HepG2 (cell line): Measurements from ENCODE around the gene CTNNA3. TPM values are rescaled to one million over a fixed set of nuclear protein-coding genes. Genes with fewer than 3 reads are reported as not detected.

Source experiments
- ATAC-seq: fragments of 200-7000 bp; cut with Tn5 transposase; 3 replicates; pipeline ENCODE4 v1.9.1; 2020; ENCODE audit warnings: mild to moderate bottlenecking, moderate library complexity
- BruUV-seq: library from RNA; stranded (reverse); fragments of 400-500 nt; replicated peaks from 2 replicates; lab custom pipeline; 2021; lab: Mats Ljungman, UMichigan
- CTCF ChIA-PET: fragments of 300-600 bp; formaldehyde crosslinking; extraction: SDS; loops from one replicate; lab custom pipeline; 2021; ENCODE audit warnings: low total read pairs, inconsistent platforms, low intra/inter-chr PET ratio; lab: Yijun Ruan, JAX
- POLR2A ChIA-PET: fragments of 350-600 bp; sonication (Branson Sonifier 250); formaldehyde crosslinking; loops from one replicate; lab custom pipeline; 2020; ENCODE audit warnings: antibody characterized with exemption, inconsistent platforms; lab: Yijun Ruan, JAX
- DNase-seq: peaks from one replicate; pipeline ENCODE4 v3.0.0-alpha.2; 2015; ENCODE audit warnings: low spot score
- FAIRE-seq: peaks from 3 replicates; lab custom pipeline; 2011; peaks lifted over from hg19 to GRCh38; lab: Jason Lieb, UNC
- H2AFZ ChIP-seq: one replicate; pipeline ENCODE4 v1.6.1; 2011; ENCODE audit warnings: low read length, inconsistent platforms
- H3K27ac ChIP-seq: fragments of 300-600 bp; 3 replicates; pipeline ENCODE4 v1.8.0; 2011; ENCODE audit warnings: mixed run types, mild to moderate bottlenecking, mixed read lengths, low read length, inconsistent platforms; ENCODE audit not compliant: insufficient read depth; ENCODE audit errors: extremely low read length
- H3K27me3 ChIP-seq, 2 experiments: fragments of 200-600 bp in 1 of 2; 2 replicates in 1 of 2; 3 replicates in 1 of 2; pipeline versions ENCODE4 v1.6.0 to v1.8.0; 2011; ENCODE audit warnings: low read length in 2 of 2, mild to moderate bottlenecking in 2 of 2, moderate library complexity in 2 of 2, inconsistent platforms in 1 of 2; ENCODE audit not compliant: insufficient read depth in 2 of 2, control insufficient read depth in 1 of 2
- H3K36me3 ChIP-seq, 2 experiments: fragments of 200-600 bp in 1 of 2; replicated peaks in 1 of 2; 2 replicates in 1 of 2; 3 replicates in 1 of 2; pipeline versions ENCODE4 v1.5.1 to v1.8.0; 2011; ENCODE audit warnings: low read length in 2 of 2, inconsistent platforms in 1 of 2; ENCODE audit not compliant: insufficient read depth in 2 of 2, control insufficient read depth in 1 of 2
- H3K4me1 ChIP-seq: 2 replicates; pipeline ENCODE4 v1.5.1; 2012; ENCODE audit warnings: low read length, inconsistent platforms; ENCODE audit not compliant: insufficient read depth
- H3K4me2 ChIP-seq: 2 replicates; pipeline ENCODE4 v1.6.0; 2011; ENCODE audit warnings: low read depth, low read length, inconsistent platforms
- H3K4me3 ChIP-seq, 3 experiments: fragments of 200-600 bp in 1 of 3; sonication (generic), shearing (Covaris generic) in 1 of 3; replicated peaks in 1 of 3; 2 replicates each; pipeline ENCODE4 v1.5.1; 2011 to 2016; ENCODE audit warnings: low read length in 3 of 3, inconsistent platforms in 2 of 3, low read depth in 2 of 3, mild to moderate bottlenecking in 2 of 3, control low read depth in 1 of 3, mixed read lengths in 1 of 3; ENCODE audit not compliant: insufficient read depth in 1 of 3
- H3K79me2 ChIP-seq: one replicate; pipeline ENCODE4 v1.6.1; 2011; ENCODE audit warnings: low read length, inconsistent platforms; ENCODE audit not compliant: insufficient read depth
- H3K9ac ChIP-seq: 2 replicates; pipeline ENCODE4 v1.6.0; 2011; ENCODE audit warnings: mild to moderate bottlenecking, low read depth, low read length, inconsistent platforms; ENCODE audit not compliant: insufficient read depth
- H3K9me3 ChIP-seq: 2 replicates; pipeline ENCODE4 v1.5.1; 2012; ENCODE audit warnings: mild to moderate bottlenecking, low read length
- H4K20me1 ChIP-seq: 2 replicates; pipeline ENCODE4 v1.6.0; 2011; ENCODE audit warnings: inconsistent platforms, mild to moderate bottlenecking, low read length, moderate library complexity; ENCODE audit not compliant: insufficient read depth
- AGO1 ChIP-seq: fragments of 200-400 bp; formaldehyde crosslinking; IDR thresholded peaks from 2 replicates; pipeline ENCODE4 v1.6.1; 2017; ENCODE audit warnings: mild to moderate bottlenecking, low read depth, low read length, moderate library complexity; ENCODE audit not compliant: poor library complexity, severe bottlenecking
- ATF2 ChIP-seq: sonication (generic); formaldehyde crosslinking; IDR thresholded peaks from 2 replicates; pipeline ENCODE4 v1.4.0; 2020; ENCODE audit warnings: missing genetic modification reagents
- CC2D1A ChIP-seq: sonication (generic); formaldehyde crosslinking; IDR thresholded peaks from 2 replicates; pipeline ENCODE4 v1.8.1; 2023; ENCODE audit warnings: mild to moderate bottlenecking, missing genetic modification reagents
- ELF1 ChIP-seq: sonication (generic); formaldehyde crosslinking; IDR thresholded peaks from 2 replicates; pipeline ENCODE4 v1.4.0; 2020; ENCODE audit warnings: missing genetic modification reagents
- GPBP1L1 ChIP-seq: sonication (generic); formaldehyde crosslinking; IDR thresholded peaks from 2 replicates; pipeline ENCODE4 v1.5.0; 2020; ENCODE audit warnings: mild to moderate bottlenecking, missing genetic modification reagents
- IKZF4 ChIP-seq: sonication (generic); formaldehyde crosslinking; IDR thresholded peaks from 2 replicates; pipeline ENCODE4 v1.5.1; 2020; ENCODE audit warnings: borderline replicate concordance, mild to moderate bottlenecking, low read depth, missing genetic modification reagents; ENCODE audit errors: not compliant biosample characterization
- RAD51 ChIP-seq: fragments of 450-650 bp; IDR thresholded peaks from 2 replicates; pipeline ENCODE4 v1.6.1; 2016; ENCODE audit warnings: borderline replicate concordance
- TAF15 ChIP-seq: fragments of 200-400 bp; formaldehyde crosslinking; IDR thresholded peaks from one replicate; pipeline ENCODE4 v1.6.1; 2018; ENCODE audit warnings: mild to moderate bottlenecking, low read depth, low read length; ENCODE audit not compliant: poor library complexity, severe bottlenecking
- YEATS4 ChIP-seq: sonication (generic); formaldehyde crosslinking; IDR thresholded peaks from 2 replicates; pipeline ENCODE4 v1.4.0; 2020; ENCODE audit warnings: missing genetic modification reagents, borderline replicate concordance
- ZBTB21 ChIP-seq: sonication (generic); formaldehyde crosslinking; IDR thresholded peaks from 2 replicates; pipeline ENCODE4 v1.4.0; 2020; ENCODE audit warnings: missing genetic modification reagents
- ZBTB25 ChIP-seq: IDR thresholded peaks from 2 replicates; pipeline ENCODE4 v1.6.1; 2018; ENCODE audit warnings: missing genetic modification reagents
- ZFYVE20 ChIP-seq: sonication (generic); formaldehyde crosslinking; IDR thresholded peaks from 2 replicates; pipeline ENCODE4 v1.8.0; 2023; ENCODE audit warnings: low read depth, mild to moderate bottlenecking, moderate library complexity, missing genetic modification reagents, borderline replicate concordance
- ZNF143 ChIP-seq: sonication (generic); formaldehyde crosslinking; IDR thresholded peaks from 2 replicates; pipeline ENCODE4 v1.4.0; 2020; ENCODE audit warnings: missing genetic modification reagents
- ZNF232 ChIP-seq: sonication (generic); formaldehyde crosslinking; IDR thresholded peaks from 2 replicates; pipeline ENCODE4 v1.4.0; 2020; ENCODE audit warnings: missing genetic modification reagents, borderline replicate concordance
- ZNF460 ChIP-seq: sonication (generic); formaldehyde crosslinking; IDR thresholded peaks from 2 replicates; pipeline ENCODE4 v1.5.1; 2020; ENCODE audit warnings: missing genetic modification reagents, mild to moderate bottlenecking, borderline replicate concordance
- ZNF550 ChIP-seq: sonication (generic); formaldehyde crosslinking; IDR thresholded peaks from 2 replicates; pipeline ENCODE4 v1.4.0; 2020; ENCODE audit warnings: mild to moderate bottlenecking, missing genetic modification reagents, borderline replicate concordance
- ZNF597 ChIP-seq: sonication (generic); formaldehyde crosslinking; IDR thresholded peaks from 2 replicates; pipeline ENCODE4 v1.5.0; 2020; ENCODE audit warnings: missing genetic modification reagents
- in situ Hi-C: cut with HindIII; loops from 2 replicates; pipeline ENCODE4 v1.10.0; 2017; ENCODE audit warnings: low pct_unique_long_range_greater_than_20kb; ENCODE audit not compliant: extremely low pct_ligation_motif_present
- intact Hi-C: fragments of 100-400 bp; cut with micrococcal nuclease; formaldehyde crosslinking; loops from one replicate; pipeline ENCODE4 v1.10.0; 2022; ENCODE audit not compliant: unreplicated experiment
- polyA plus RNA-seq, 8 experiments: library from polyadenylated mRNA; depleted of rRNA in 3 of 8; stranded (reverse) in 7 of 8; unstranded in 1 of 8; fragments of >200 nt; fragmentation: Illumina TruSeq in 4 of 8; extraction: Trizol in 4 of 8; gene quantifications; 2 replicates each; pipeline versions ENCODE4 v1.2.1 to v1.2.3, GENCODE V29; 2011 to 2016; ENCODE audit warnings: low read depth in 4 of 8, missing spikeins in 1 of 8, mixed read lengths in 1 of 8; ENCODE audit not compliant: insufficient read depth in 1 of 8
- total RNA-seq, 5 experiments: library from RNA; depleted of rRNA; stranded (reverse); fragments of >200 nt; fragmentation: Illumina TruSeq; extraction: Trizol; gene quantifications; 2 replicates each; pipeline ENCODE4 v1.2.3, GENCODE V29; 2016; ENCODE audit warnings: low read depth in 1 of 5

CTNNA3 gene
- total and polyA plus RNA-seq, 2 of the 13 experiments (the other 11 are each of a cell fraction or from before 2014, with no cell fraction given) = not detected

GRCh38 chr10:67612176-67612575 lies 83.8 kb downstream of the CTNNA3 start:
- Histone ChIP-seq H3K27me3 (no peaks in the 10 kb centered on the region), H3K9me3 (no peaks in the 10 kb centered on the region), H3K9ac (no peak overlapping the region), H3K79me2 (no peaks in the 10 kb centered on the region), H3K4me2 (no peak overlapping the region), H2AFZ (no peak overlapping the region), H3K4me3 (no peak overlapping the region), H3K27ac (no peak overlapping the region), H3K36me3 (no peaks in the 10 kb centered on the region), H4K20me1 (no peaks in the 10 kb centered on the region), H3K4me1 (no peaks in the 10 kb centered on the region)
- ChIA-PET CTCF (no interaction called here), POLR2A (no interaction called here)
- BruUV-seq = no TSS peak
- DNase-seq (no peak), ATAC-seq (no peak), FAIRE-seq (no peak)
- in situ Hi-C loops = no loop called here
- TF ChIP-seq CC2D1A (CRISPR knock-in tag) (no peak), IKZF4 (CRISPR knock-in tag) (no peak), ZNF460 (no peak), ZBTB21 (CRISPR knock-in tag) (no peak), ZNF597 (CRISPR knock-in tag) (no peak), ZNF232 (no peak), YEATS4 (no peak), ZFYVE20 (no peak), GPBP1L1 (CRISPR knock-in tag) (no peak), AGO1 (no peak), ZNF550 (CRISPR knock-in tag) (no peak), ZNF143 (CRISPR knock-in tag) (no peak), ATF2 (CRISPR knock-in tag) (no peak), TAF15 (no peak), ELF1 (no peak), RAD51 (no peak), ZBTB25 (no peak)
- intact Hi-C loops = no loop called here
